ENCODE data around the gene UBE2S. TPM values are rescaled to one million over a fixed set of nuclear protein-coding genes. Genes with fewer than 3 reads are reported as not detected.

The UBE2S gene
- total RNA-seq, 1 donor from 2014 or later: 69.9 TPM

DNA sequence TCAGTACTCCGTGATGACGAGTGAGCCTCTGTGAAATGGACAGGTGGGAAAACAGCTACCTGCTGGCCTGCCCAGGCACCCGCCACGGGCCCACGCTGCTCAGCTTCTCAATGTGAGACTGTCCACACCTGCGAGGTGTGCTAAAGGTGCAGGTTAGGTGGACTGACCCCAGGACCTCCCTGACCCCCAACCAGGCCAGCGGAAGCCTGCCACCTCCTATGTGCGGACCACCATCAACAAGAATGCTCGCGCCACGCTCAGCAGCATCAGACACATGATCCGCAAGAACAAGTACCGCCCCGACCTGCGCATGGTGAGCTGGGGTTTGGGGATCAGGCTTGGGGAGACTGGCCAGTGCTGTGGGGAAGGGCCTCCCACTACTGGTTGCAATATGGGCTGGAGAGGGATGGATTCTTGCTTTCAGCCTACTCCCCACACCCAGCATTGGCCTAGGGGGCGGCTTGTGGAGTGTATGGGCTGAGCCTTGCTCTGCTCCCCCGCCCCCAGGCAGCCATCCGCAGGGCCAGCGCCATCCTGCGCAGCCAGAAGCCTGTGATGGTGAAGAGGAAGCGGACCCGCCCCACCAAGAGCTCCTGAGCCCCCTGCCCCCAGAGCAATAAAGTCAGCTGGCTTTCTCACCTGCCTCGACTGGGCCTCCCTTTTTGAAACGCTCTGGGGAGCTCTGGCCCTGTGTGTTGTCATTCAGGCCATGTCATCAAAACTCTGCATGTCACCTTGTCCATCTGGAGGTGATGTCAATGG is 19.7 kb downstream of the UBE2S start:
- Mint-ChIP-seq H3K9me3 (ENCODE audit: low read depth) (no peaks in the 10 kb centered on the region), H3K4me1 (ENCODE audit: low read depth) (peaks cover 33% of the 10 kb centered on the region), H3K27me3 (no peaks in the 10 kb centered on the region), H3K27ac (peak overlapping the region; percentile 45), H3K36me3 (ENCODE audit: insufficient read depth) (peaks cover 8% of the 10 kb centered on the region), H3K4me3 (ENCODE audit: low read depth) (peak overlapping the region; percentile 99)
- TF ChIP-seq, protein P1, sequence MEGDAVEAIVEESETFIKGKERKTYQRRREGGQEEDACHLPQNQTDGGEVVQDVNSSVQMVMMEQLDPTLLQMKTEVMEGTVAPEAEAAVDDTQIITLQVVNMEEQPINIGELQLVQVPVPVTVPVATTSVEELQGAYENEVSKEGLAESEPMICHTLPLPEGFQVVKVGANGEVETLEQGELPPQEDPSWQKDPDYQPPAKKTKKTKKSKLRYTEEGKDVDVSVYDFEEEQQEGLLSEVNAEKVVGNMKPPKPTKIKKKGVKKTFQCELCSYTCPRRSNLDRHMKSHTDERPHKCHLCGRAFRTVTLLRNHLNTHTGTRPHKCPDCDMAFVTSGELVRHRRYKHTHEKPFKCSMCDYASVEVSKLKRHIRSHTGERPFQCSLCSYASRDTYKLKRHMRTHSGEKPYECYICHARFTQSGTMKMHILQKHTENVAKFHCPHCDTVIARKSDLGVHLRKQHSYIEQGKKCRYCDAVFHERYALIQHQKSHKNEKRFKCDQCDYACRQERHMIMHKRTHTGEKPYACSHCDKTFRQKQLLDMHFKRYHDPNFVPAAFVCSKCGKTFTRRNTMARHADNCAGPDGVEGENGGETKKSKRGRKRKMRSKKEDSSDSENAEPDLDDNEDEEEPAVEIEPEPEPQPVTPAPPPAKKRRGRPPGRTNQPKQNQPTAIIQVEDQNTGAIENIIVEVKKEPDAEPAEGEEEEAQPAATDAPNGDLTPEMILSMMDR (IDR thresholded peaks at IDR 0.05; ENCODE audit: unreplicated experiment): no peak
- no peak for DNase-seq (ENCODE audit: low spot score, unreplicated experiment)

DNA sequence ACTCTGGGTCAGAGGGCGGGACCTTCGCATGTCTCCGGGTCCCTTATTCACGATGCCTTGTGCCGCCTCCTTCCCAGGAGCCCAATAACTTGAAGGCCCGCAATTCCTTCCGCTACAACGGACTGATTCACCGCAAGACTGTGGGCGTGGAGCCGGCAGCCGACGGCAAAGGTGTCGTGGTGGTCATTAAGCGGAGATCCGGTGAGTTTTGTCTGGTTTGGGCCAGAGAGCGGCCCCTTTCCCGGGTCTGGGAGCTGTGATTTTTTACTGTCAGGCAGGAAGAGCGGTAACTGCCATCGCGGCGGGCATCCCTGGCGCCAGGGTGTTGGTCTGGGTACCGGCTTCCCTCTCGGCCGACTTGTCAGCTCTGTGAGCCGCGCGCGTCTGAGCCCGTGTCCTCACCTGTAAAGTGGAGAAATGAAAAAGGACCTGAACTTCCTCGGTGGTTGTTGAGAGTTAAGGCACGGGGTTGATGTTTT is 21.1 kb downstream of the UBE2S start:
- Mint-ChIP-seq H3K4me1 (ENCODE audit: low read depth) (peaks cover 26% of the 10 kb centered on the region), H3K27me3 (peaks cover 6% of the 10 kb centered on the region), H3K36me3 (ENCODE audit: insufficient read depth) (peaks cover 6% of the 10 kb centered on the region), H3K9me3 (ENCODE audit: low read depth) (no peaks in the 10 kb centered on the region), H3K4me3 (ENCODE audit: low read depth) (peak overlapping the region; percentile 99), H3K27ac (peak overlapping the region; percentile 97)
- no peak for DNase-seq (ENCODE audit: low spot score, unreplicated experiment)
- TF ChIP-seq, protein P1 (IDR thresholded peaks at IDR 0.05; ENCODE audit: unreplicated experiment): no peak

DNA sequence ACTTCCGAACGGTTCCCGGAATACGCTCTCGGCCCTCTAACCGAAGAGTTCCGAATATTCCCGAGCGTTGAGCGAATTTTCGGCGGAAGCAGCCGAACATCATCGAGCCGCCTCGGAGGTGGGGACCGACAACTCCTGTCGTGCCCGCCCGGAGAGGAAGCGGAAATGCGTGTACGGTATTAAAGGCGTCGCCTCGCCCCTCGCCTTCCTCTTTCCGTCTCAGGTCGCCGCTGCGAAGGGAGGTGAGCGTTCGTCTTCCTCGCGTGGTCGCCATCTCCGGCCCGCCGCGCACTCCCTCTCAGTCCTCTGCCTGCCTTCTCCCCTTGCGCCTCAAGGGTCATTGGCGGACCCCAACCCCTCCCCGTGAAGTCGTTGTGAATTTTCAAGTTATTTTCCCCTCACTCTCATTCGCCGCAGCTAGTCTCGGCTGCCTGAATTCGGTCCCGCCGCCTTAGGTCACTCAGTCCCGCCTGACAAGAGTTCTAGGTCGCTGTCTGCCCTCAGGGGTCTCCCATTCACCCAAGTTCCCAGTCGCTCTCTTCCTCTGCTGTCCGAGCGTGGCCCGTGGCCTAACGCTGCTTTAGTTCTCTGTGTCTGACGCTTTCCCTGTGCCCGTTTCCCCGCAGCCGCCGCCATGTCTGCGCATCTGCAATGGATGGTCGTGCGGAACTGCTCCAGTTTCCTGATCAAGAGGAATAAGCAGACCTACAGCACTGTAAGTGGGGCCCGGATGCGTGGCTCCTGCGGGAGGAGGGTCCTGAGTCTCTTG is 21.7 kb downstream of the UBE2S start, which contains the start of gene RPL28:
RPL28 (plus strand) TSS at position 209 of the 769 bp plus-strand sequence; CDS start at position 635, 426 bp downstream.
- H3K9me3 Mint-ChIP-seq (ENCODE audit: low read depth): no peaks in the 10 kb centered on the region
- peak; percentile 98 for DNase-seq (ENCODE audit: low spot score, unreplicated experiment)
- TF ChIP-seq, protein P1 (IDR thresholded peaks at IDR 0.05; ENCODE audit: unreplicated experiment): no peak
- H3K36me3 Mint-ChIP-seq (ENCODE audit: insufficient read depth): peaks cover 8% of the 10 kb centered on the region
- H3K4me1 Mint-ChIP-seq (ENCODE audit: low read depth): peaks cover 26% of the 10 kb centered on the region
- peak within 1 kb of the TSS; percentile 99 for H3K4me3 Mint-ChIP-seq (ENCODE audit: low read depth)
- H3K27ac Mint-ChIP-seq: peak within 1 kb of the TSS; percentile 97
- peaks cover 8% of the 10 kb centered on the region for H3K27me3 Mint-ChIP-seq

DNA sequence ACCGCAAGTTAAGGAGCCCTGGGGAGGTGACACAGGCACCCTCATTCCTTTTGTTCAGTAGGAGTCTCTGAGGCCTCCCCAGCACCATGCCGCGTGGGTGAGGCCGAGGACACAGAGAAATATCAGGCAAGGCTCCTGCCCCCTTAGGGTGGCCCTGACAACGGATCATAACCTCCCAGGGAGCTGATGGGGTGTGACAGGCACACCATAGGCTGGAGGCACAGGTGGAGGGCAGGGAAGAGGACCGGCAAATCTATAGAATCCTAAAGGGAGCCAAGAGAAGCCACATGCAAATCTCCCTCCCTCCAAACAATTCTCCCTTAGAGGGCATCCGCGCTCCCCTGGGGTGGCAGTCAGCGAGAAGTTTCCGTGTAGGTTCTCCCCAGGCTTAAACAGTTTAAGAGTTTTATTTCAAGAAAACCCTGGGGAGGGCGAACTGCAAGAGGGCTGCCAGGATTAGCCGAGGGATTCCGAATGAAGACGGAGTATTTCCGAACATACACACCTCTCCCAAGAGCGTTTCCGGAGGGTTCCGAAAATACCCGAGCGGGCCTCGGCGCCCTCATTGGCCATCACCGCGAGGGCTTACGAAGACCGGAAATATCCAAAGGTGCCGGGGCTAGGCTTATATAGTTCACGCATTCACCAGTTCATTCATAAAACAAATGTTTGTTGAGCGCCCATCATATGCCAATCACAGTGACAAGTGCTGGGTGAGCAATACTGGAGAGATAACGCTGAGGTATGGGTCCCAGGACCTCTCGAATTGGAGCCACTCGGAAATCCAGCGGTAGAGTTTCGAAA is 22.5 kb downstream of the UBE2S start:
- H3K36me3 Mint-ChIP-seq (ENCODE audit: insufficient read depth): peaks cover 8% of the 10 kb centered on the region
- TF ChIP-seq, protein P1 (IDR thresholded peaks at IDR 0.05; ENCODE audit: unreplicated experiment): no peak
- peak; percentile 90 for DNase-seq (ENCODE audit: low spot score, unreplicated experiment)
- peak overlapping the region; percentile 97 for H3K27ac Mint-ChIP-seq
- peaks cover 8% of the 10 kb centered on the region for H3K27me3 Mint-ChIP-seq
- H3K4me3 Mint-ChIP-seq (ENCODE audit: low read depth): peak overlapping the region; percentile 99
- no peaks in the 10 kb centered on the region for H3K9me3 Mint-ChIP-seq (ENCODE audit: low read depth)
- peaks cover 26% of the 10 kb centered on the region for H3K4me1 Mint-ChIP-seq (ENCODE audit: low read depth)

Data from progenitor cell of endocrine pancreas (in vitro differentiated cells).